NCI-H748 treated with DMSO at 0.1 percent for 48 hours (cell line): ENCODE measurements around the gene ANGPTL3.

ENCODE experiments used
- DNase-seq: peaks from one replicate; lab custom pipeline; 2025; lab: John Stamatoyannopoulos, UW

ANGPTL3 gene

GRCh38 chr1:62628506-62628905, 31.2 kb downstream of the ANGPTL3 start:
- no peak for DNase-seq

GRCh38 chr1:62637392-62638105, 40.2 kb downstream of the ANGPTL3 start:
- DNase-seq, result no peak

- DNase-seq, result no peak
Measured at GRCh38 chr1:62643283-62643682, 46.0 kb downstream of the ANGPTL3 start.

GRCh38 chr1:62652387-62652786, 55.1 kb downstream of the ANGPTL3 start:
- DNase-seq, result no peak

GRCh38 chr1:62654744-62655143, 57.4 kb downstream of the ANGPTL3 start:
- DNase-seq, result no peak
